GM23338 (cell line): ENCODE results near the gene MPPE1. TPM values are rescaled to one million over a fixed set of nuclear protein-coding genes. Genes with fewer than 3 reads are reported as not detected.

Experiments
- ATAC-seq: fragments of 200-7000 bp; cut with Tn5 transposase; 3 replicates; pipeline ENCODE4 v1.9.1; 2020
- DNase-seq: peaks from one replicate; pipeline ENCODE4 v3.0.0-alpha.2; 2015; ENCODE audit warnings: low spot score
- H2AFZ ChIP-seq: fragments of 200-600 bp; sonication (generic); 2 replicates; pipeline ENCODE4 v1.8.0; 2016; ENCODE audit warnings: antibody characterized with exemption, mild to moderate bottlenecking, moderate library complexity
- H3F3A ChIP-seq: fragments of 200-600 bp; sonication (generic); replicated peaks from 2 replicates; pipeline ENCODE4 v1.8.0; 2017; ENCODE audit warnings: antibody characterized with exemption, mixed run types, low read depth
- H3K27ac ChIP-seq: fragments of 200-600 bp; sonication (generic); 2 replicates; pipeline ENCODE4 v1.6.1; 2016; ENCODE audit warnings: low read depth
- H3K27me3 ChIP-seq: fragments of 200-600 bp; sonication (generic); 2 replicates; pipeline ENCODE4 v1.8.0; 2016; ENCODE audit warnings: mild to moderate bottlenecking, mixed run types, moderate library complexity; ENCODE audit not compliant: insufficient read depth
- H3K36me3 ChIP-seq: fragments of 200-600 bp; sonication (generic); 2 replicates; pipeline ENCODE4 v1.8.0; 2016; ENCODE audit warnings: mild to moderate bottlenecking; ENCODE audit not compliant: insufficient read depth
- H3K4me1 ChIP-seq: fragments of 200-600 bp; sonication (generic); 2 replicates; pipeline ENCODE4 v1.8.0; 2016; ENCODE audit warnings: mild to moderate bottlenecking, moderate library complexity; ENCODE audit not compliant: insufficient read depth
- H3K4me2 ChIP-seq: fragments of 200-600 bp; sonication (generic); 2 replicates; pipeline ENCODE4 v1.7.1; 2017; ENCODE audit warnings: mixed run types
- H3K4me3 ChIP-seq: fragments of 200-600 bp; sonication (generic); 2 replicates; pipeline ENCODE4 v1.6.1; 2016; ENCODE audit warnings: mixed run types
- H3K79me2 ChIP-seq: fragments of 200-600 bp; sonication (generic); replicated peaks from 2 replicates; pipeline ENCODE4 v1.8.0; 2017; ENCODE audit warnings: mild to moderate bottlenecking; ENCODE audit not compliant: insufficient read depth
- H3K9me2 ChIP-seq: fragments of 200-600 bp; sonication (generic); 2 replicates; pipeline ENCODE4 v1.8.0; 2017; ENCODE audit not compliant: insufficient read depth
- H4K20me1 ChIP-seq: fragments of 200-600 bp; sonication (generic); replicated peaks from 2 replicates; pipeline ENCODE4 v1.8.0; 2017; ENCODE audit warnings: mild to moderate bottlenecking; ENCODE audit not compliant: insufficient read depth
- H3K27ac Mint-ChIP-seq: 2 replicates; pipeline ENCODE4 v1.8.0; 2020; ENCODE audit warnings: inconsistent platforms, mild to moderate bottlenecking, moderate library complexity, mixed read lengths
- H3K27me3 Mint-ChIP-seq: 3 replicates; pipeline ENCODE4 v1.8.0; 2022; ENCODE audit warnings: low read depth, mild to moderate bottlenecking, moderate library complexity, mixed read lengths, inconsistent platforms; ENCODE audit not compliant: insufficient read depth, poor library complexity
- H3K36me3 Mint-ChIP-seq: 3 replicates; pipeline ENCODE4 v1.8.0; 2021; ENCODE audit warnings: low read depth, mild to moderate bottlenecking, inconsistent platforms, moderate library complexity, mixed read lengths
- H3K4me1 Mint-ChIP-seq: 3 replicates; pipeline ENCODE4 v1.8.0; 2020; ENCODE audit warnings: mild to moderate bottlenecking, inconsistent platforms, mixed read lengths
- H3K4me3 Mint-ChIP-seq: 3 replicates; pipeline ENCODE4 v1.8.0; 2021; ENCODE audit warnings: moderate library complexity, mild to moderate bottlenecking, inconsistent platforms, mixed read lengths
- H3K9me3 Mint-ChIP-seq: 3 replicates; pipeline ENCODE4 v1.8.0; 2020; ENCODE audit warnings: moderate library complexity, mild to moderate bottlenecking, inconsistent platforms, mixed read lengths
- CREB1 ChIP-seq: fragments of 250-450 bp; sonication (Bioruptor Pico); IDR thresholded peaks from 2 replicates; pipeline ENCODE4 v1.5.0; 2020; ENCODE audit warnings: low read depth, mild to moderate bottlenecking, moderate library complexity
- JUNB ChIP-seq: IDR thresholded peaks from one replicate; pipeline ENCODE4 v1.6.1; 2016; ENCODE audit warnings: antibody characterized with exemption; ENCODE audit not compliant: unreplicated experiment
- NANOG ChIP-seq: IDR thresholded peaks from 2 replicates; pipeline ENCODE4 v1.6.1; 2016; ENCODE audit warnings: antibody characterized with exemption, borderline replicate concordance
- POLR2AphosphoS5 ChIP-seq: IDR thresholded peaks from 2 replicates; pipeline ENCODE4 v1.6.1; 2016; ENCODE audit warnings: antibody characterized with exemption, low read depth
- STAT1 ChIP-seq: IDR thresholded peaks from one replicate; pipeline ENCODE4 v1.6.1; 2016; ENCODE audit warnings: antibody characterized with exemption; ENCODE audit not compliant: unreplicated experiment
- polyA plus RNA-seq: library from polyadenylated mRNA; unstranded; fragments of >200 nt; fragmentation: Nextera tagmentation; extraction: Ambion mirVana; gene quantifications from 2 replicates; pipeline ENCODE4 v1.2.1, GENCODE V29; 2016
- total RNA-seq: library from RNA; depleted of rRNA; stranded (reverse); fragments of >200 nt; shearing (Covaris generic); gene quantifications from 2 replicates; pipeline ENCODE4 v1.2.3, GENCODE V29; 2014
- TF ChIP-seq, protein P1 (sequence below): fragments of 250-450 bp; sonication (Bioruptor Pico); IDR thresholded peaks from 2 replicates; pipeline ENCODE4 v1.5.0; 2020; ENCODE audit warnings: mild to moderate bottlenecking, moderate library complexity
- TF ChIP-seq, protein P2 (sequence below): IDR thresholded peaks from one replicate; pipeline ENCODE4 v1.6.1; 2018; ENCODE audit warnings: antibody characterized with exemption; ENCODE audit not compliant: unreplicated experiment

MPPE1 gene
- total and polyA plus RNA-seq, 2 experiments from 2014 or later = 18.8 to 24.6 TPM

DNA sequence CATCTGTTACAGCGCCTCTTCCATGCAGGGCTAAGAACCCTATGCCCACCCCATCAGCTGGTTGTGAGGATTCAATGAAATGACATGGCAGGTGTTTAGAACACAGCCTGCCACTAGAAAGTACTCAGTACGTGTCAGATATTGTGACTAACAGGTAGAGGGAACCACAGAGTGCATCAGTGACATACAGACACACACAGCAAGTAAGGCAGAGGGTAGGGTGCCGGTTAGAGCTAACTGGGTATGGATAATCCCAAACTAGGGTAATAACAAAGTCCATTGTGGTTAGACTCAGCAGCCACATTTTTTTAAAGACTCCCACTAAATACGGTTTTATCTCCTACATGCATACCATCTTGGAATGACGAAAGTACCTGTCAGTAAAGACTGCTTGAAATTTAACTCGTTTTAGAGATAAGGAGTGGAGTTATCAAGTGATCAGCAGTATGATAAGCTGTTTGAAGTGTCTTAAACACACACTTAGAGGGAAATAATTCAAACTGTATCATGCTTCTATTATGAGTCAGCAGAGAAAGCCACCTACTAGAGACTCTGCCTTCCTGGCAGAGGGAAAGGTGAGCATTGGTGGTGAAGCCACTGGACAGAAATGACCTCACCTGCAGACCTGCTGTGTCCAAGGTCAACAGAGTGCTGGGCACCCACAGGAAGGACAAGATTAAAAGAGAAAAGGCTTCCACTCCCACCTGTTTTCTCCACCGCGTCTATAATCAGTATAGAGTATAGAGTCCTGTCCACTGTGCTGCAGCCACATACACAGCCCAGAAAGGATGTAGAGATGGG is 20.6 kb downstream of the MPPE1 start (continued):
- TF ChIP-seq, protein P1, sequence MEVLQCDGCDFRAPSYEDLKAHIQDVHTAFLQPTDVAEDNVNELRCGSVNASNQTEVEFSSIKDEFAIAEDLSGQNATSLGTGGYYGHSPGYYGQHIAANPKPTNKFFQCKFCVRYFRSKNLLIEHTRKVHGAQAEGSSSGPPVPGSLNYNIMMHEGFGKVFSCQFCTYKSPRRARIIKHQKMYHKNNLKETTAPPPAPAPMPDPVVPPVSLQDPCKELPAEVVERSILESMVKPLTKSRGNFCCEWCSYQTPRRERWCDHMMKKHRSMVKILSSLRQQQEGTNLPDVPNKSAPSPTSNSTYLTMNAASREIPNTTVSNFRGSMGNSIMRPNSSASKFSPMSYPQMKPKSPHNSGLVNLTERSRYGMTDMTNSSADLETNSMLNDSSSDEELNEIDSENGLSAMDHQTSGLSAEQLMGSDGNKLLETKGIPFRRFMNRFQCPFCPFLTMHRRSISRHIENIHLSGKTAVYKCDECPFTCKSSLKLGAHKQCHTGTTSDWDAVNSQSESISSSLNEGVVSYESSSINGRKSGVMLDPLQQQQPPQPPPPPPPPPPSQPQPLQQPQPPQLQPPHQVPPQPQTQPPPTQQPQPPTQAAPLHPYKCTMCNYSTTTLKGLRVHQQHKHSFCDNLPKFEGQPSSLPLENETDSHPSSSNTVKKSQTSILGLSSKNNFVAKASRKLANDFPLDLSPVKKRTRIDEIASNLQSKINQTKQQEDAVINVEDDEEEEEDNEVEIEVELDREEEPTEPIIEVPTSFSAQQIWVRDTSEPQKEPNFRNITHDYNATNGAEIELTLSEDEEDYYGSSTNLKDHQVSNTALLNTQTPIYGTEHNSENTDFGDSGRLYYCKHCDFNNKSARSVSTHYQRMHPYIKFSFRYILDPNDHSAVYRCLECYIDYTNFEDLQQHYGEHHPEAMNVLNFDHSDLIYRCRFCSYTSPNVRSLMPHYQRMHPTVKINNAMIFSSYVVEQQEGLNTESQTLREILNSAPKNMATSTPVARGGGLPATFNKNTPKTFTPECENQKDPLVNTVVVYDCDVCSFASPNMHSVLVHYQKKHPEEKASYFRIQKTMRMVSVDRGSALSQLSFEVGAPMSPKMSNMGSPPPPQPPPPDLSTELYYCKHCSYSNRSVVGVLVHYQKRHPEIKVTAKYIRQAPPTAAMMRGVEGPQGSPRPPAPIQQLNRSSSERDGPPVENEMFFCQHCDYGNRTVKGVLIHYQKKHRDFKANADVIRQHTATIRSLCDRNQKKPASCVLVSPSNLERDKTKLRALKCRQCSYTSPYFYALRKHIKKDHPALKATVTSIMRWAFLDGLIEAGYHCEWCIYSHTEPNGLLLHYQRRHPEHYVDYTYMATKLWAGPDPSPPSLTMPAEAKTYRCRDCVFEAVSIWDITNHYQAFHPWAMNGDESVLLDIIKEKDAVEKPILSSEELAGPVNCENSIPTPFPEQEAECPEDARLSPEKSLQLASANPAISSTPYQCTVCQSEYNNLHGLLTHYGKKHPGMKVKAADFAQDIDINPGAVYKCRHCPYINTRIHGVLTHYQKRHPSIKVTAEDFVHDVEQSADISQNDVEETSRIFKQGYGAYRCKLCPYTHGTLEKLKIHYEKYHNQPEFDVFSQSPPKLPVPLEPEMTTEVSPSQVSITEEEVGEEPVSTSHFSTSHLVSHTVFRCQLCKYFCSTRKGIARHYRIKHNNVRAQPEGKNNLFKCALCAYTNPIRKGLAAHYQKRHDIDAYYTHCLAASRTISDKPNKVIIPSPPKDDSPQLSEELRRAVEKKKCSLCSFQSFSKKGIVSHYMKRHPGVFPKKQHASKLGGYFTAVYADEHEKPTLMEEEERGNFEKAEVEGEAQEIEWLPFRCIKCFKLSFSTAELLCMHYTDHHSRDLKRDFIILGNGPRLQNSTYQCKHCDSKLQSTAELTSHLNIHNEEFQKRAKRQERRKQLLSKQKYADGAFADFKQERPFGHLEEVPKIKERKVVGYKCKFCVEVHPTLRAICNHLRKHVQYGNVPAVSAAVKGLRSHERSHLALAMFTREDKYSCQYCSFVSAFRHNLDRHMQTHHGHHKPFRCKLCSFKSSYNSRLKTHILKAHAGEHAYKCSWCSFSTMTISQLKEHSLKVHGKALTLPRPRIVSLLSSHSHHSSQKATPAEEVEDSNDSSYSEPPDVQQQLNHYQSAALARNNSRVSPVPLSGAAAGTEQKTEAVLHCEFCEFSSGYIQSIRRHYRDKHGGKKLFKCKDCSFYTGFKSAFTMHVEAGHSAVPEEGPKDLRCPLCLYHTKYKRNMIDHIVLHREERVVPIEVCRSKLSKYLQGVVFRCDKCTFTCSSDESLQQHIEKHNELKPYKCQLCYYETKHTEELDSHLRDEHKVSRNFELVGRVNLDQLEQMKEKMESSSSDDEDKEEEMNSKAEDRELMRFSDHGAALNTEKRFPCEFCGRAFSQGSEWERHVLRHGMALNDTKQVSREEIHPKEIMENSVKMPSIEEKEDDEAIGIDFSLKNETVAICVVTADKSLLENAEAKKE (CRISPR knock-in tag) = no peak
- TF ChIP-seq NANOG (no peak), POLR2AphosphoS5 (no peak), STAT1 (no peak)

DNA sequence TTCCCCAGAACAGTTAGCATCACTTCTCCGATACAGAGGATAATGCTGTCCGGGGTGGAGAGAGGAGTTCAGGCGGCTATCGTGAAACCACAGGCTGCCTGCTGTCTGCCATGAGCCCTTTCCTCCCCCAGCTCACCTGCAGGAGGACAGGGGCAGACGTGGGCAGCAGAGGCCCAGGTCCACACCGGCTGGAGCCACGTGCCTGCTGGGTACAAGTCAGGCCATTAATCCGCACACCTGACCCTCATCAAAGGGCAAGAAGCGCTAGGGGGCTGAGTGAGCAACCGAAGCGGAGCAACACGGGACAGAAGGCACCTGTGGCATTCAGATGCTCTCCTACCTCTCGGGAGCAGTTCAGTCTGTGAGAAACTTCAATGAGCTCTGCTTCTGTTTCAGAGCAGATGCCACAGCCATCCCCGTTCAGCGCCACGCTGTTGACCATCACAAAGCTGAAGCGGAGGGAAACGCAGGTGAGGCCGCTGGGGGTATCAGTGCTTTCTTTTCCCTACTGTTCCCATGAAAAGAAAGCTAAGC is 21.5 kb downstream of the MPPE1 start:
- Histone ChIP-seq H3K4me2 (no peak overlapping the region), H3F3A (no peaks in the 10 kb centered on the region), H3K4me3 (no peak overlapping the region), H3K79me2 (no peaks in the 10 kb centered on the region), H3K9me2 (no peaks in the 10 kb centered on the region), H4K20me1 (no peaks in the 10 kb centered on the region), H2AFZ (no peak overlapping the region), H3K27ac (no peak overlapping the region), H3K36me3 (0 out of 2 replicates have a peak, but pooled peaks cover 7% of the 10 kb centered on the region), H3K4me1 (no peaks in the 10 kb centered on the region), H3K27me3 (no peaks in the 10 kb centered on the region)
- peak overlapping the region; percentile 40; the same call in 1 of the 2 replicates for H3K27ac Mint-ChIP-seq
- peaks cover 16% of the 10 kb centered on the region for H3K4me1 Mint-ChIP-seq
- DNase-seq = no peak
- peak; percentile 71 for ATAC-seq
- H3K27me3 Mint-ChIP-seq = peaks cover 5% of the 10 kb centered on the region
- no peak overlapping the region for H3K4me3 Mint-ChIP-seq
- peaks cover 27% of the 10 kb centered on the region; the same call in 2 of the 3 replicates for H3K36me3 Mint-ChIP-seq
- no peaks in the 10 kb centered on the region for H3K9me3 Mint-ChIP-seq
- TF ChIP-seq CREB1 (CRISPR knock-in tag) (no peak), JUNB (no peak)
- TF ChIP-seq, protein P2, sequence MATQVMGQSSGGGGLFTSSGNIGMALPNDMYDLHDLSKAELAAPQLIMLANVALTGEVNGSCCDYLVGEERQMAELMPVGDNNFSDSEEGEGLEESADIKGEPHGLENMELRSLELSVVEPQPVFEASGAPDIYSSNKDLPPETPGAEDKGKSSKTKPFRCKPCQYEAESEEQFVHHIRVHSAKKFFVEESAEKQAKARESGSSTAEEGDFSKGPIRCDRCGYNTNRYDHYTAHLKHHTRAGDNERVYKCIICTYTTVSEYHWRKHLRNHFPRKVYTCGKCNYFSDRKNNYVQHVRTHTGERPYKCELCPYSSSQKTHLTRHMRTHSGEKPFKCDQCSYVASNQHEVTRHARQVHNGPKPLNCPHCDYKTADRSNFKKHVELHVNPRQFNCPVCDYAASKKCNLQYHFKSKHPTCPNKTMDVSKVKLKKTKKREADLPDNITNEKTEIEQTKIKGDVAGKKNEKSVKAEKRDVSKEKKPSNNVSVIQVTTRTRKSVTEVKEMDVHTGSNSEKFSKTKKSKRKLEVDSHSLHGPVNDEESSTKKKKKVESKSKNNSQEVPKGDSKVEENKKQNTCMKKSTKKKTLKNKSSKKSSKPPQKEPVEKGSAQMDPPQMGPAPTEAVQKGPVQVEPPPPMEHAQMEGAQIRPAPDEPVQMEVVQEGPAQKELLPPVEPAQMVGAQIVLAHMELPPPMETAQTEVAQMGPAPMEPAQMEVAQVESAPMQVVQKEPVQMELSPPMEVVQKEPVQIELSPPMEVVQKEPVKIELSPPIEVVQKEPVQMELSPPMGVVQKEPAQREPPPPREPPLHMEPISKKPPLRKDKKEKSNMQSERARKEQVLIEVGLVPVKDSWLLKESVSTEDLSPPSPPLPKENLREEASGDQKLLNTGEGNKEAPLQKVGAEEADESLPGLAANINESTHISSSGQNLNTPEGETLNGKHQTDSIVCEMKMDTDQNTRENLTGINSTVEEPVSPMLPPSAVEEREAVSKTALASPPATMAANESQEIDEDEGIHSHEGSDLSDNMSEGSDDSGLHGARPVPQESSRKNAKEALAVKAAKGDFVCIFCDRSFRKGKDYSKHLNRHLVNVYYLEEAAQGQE = no peak
